ENCODE results near the gene ZNF318.
"Not testable (repeated sequence)": the region's sequence is repeated elsewhere in the genome, so short reads cannot be mapped to it uniquely, and the experiment has no call there.

DNA sequence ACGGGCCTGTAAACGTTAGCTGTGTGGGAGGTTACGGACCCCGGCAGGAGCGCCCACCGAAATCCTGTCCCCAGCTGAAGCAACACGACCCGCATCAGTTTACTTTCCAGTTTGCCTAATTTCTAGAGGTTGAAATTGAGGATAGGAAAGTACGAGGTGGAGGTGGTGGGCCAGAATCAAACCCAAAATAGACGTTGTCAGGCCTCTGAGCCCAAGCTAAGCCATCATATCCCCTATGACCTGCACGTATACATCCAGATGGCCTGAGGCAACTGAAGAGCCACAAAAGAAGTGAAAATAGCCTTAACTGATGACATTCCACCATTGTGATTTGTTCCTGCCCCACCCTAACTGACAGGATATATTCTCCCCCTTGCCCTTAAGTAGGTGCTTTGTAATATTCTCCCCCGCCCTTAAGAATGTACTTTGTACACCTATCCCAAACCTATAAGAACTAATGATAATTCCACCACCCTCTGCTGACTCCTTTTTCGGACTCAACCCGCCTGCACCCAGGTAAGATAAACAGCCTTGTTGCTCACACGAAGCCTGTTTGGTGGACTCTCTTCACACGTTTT lies 645 bp upstream of the ZNF318 start:
- TF ChIP-seq, protein P1, sequence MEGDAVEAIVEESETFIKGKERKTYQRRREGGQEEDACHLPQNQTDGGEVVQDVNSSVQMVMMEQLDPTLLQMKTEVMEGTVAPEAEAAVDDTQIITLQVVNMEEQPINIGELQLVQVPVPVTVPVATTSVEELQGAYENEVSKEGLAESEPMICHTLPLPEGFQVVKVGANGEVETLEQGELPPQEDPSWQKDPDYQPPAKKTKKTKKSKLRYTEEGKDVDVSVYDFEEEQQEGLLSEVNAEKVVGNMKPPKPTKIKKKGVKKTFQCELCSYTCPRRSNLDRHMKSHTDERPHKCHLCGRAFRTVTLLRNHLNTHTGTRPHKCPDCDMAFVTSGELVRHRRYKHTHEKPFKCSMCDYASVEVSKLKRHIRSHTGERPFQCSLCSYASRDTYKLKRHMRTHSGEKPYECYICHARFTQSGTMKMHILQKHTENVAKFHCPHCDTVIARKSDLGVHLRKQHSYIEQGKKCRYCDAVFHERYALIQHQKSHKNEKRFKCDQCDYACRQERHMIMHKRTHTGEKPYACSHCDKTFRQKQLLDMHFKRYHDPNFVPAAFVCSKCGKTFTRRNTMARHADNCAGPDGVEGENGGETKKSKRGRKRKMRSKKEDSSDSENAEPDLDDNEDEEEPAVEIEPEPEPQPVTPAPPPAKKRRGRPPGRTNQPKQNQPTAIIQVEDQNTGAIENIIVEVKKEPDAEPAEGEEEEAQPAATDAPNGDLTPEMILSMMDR (IDR thresholded peaks at IDR 0.05; ENCODE audit: insufficient read depth, low read depth, low read length), result not testable (repeated sequence)
- TF ChIP-seq EZH2 (IDR thresholded peaks at IDR 0.05; ENCODE audit: insufficient read depth, low read length), result not testable (repeated sequence)

Measured in astrocyte (in vitro differentiated cells and primary cell).